Fibroblast of mammary gland (primary cell): ENCODE results near the gene RBBP8NL.
"Not testable (repeated sequence)": the region's sequence is repeated elsewhere in the genome, so short reads cannot be mapped to it uniquely, and the experiment has no call there.

Experiments
- DNase-seq: peaks from one replicate; pipeline ENCODE4 v3.0.0-alpha.2; 2010; ENCODE audit warnings: low read depth
- H3K4me3 ChIP-seq: 2 replicates; pipeline ENCODE4 v1.5.1; 2011; ENCODE audit warnings: low read depth, mild to moderate bottlenecking, low read length, moderate library complexity; ENCODE audit not compliant: control insufficient read depth
- TF ChIP-seq, protein P1 (sequence below): conservative IDR thresholded peaks from 2 replicates; pipeline ENCODE4 v1.5.1; 2011; ENCODE audit warnings: low read depth, low read length, inconsistent platforms; ENCODE audit not compliant: control insufficient read depth, insufficient read depth

The RBBP8NL gene

DNA sequence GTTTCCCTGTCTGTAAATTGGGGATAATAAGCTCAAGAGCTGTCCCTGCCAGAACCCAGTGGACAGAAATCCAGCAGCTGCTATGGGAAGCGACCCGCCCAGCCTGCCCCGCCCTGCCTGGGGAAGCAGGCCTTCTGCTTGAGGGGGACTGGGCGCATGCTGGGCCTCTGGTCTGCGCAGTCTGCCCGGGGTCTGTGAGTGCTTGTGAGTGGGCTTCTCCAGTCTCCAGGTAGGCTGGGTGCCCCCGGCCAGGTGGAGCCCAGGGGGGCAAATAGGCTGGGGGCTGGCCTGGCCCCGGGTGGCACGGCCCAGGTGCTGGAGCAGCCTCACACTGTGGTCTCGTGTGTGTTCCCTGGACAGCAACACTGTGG is 648 bp upstream of the RBBP8NL start:
- TF ChIP-seq, protein P1, sequence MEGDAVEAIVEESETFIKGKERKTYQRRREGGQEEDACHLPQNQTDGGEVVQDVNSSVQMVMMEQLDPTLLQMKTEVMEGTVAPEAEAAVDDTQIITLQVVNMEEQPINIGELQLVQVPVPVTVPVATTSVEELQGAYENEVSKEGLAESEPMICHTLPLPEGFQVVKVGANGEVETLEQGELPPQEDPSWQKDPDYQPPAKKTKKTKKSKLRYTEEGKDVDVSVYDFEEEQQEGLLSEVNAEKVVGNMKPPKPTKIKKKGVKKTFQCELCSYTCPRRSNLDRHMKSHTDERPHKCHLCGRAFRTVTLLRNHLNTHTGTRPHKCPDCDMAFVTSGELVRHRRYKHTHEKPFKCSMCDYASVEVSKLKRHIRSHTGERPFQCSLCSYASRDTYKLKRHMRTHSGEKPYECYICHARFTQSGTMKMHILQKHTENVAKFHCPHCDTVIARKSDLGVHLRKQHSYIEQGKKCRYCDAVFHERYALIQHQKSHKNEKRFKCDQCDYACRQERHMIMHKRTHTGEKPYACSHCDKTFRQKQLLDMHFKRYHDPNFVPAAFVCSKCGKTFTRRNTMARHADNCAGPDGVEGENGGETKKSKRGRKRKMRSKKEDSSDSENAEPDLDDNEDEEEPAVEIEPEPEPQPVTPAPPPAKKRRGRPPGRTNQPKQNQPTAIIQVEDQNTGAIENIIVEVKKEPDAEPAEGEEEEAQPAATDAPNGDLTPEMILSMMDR: no peak
- no peak for DNase-seq
- H3K4me3 ChIP-seq: no peak overlapping the region

GRCh38 chr20:62426699-62427131 is 624 bp downstream of the RBBP8NL start:
- TF ChIP-seq, protein P1: no peak
- no peak for DNase-seq
- no peak overlapping the region for H3K4me3 ChIP-seq

GRCh38 chr20:62426059-62426348 is 1.3 kb downstream of the RBBP8NL start:
- not testable (repeated sequence) for H3K4me3 ChIP-seq, DNase-seq

DNA sequence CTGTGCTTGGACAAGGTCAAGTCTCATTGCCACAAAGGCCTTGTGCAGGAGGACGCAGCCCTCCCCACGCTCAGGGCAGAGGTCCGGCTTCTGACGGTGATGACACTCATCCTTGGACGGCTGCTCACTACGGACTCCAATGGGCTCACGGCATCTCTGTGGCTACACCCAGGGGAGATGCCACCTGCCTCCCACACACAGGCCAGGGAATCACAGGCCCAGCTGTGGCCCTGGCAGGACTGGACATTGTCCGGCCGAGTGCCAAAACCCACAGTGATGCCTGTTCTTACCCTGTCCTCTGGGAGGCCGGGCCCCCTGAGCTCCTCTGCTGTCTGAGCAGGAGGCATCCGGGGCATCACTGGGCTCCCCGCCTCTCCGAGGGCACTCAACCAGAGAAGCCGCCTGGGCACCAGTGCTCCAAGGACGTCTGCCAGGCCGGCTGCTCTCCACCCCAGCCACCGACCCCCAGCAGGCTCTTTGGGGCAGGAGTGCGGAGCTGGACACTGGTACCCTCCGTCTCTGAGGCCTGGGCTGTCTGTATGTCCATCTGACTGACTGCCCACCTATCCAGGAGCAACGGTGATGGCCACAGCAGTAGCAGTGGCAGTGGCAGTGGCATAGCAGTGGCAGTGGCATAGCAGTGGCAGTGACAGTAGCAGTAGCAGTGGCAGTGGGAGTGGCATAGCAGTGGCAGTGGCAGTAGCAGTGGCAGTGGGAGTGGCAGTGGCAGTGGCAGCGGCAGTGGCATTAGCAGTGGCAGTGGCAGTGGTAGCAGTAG is 1.9 kb downstream of the RBBP8NL start:
- no peak for DNase-seq
- H3K4me3 ChIP-seq: no peak overlapping the region
- TF ChIP-seq, protein P1: no peak

- DNase-seq: no peak
- TF ChIP-seq, protein P1: no peak
- no peak overlapping the region for H3K4me3 ChIP-seq
Measured at GRCh38 chr20:62424249-62425107, 2.9 kb downstream of the RBBP8NL start.

DNA sequence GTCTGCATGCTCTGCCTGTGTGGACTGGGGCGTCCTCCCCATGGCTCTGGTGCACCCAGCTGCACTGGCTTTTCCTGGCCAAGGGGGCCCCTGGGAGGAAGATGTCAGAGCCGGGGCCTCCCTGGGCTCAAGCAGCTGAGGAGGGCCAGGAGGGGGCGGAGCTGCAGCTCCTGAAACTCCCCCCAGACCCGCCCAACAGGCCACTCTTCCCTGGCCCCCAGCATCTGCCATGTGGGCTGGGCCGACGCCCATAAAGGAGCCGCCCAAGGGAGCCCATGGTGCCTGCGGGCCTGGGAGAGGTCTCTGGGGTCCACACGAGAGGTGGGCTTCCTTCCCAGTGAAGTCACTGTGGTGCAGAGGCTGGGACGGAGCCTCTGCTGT is 4.0 kb downstream of the RBBP8NL start:
- DNase-seq: no peak
- H3K4me3 ChIP-seq: no peak overlapping the region
- TF ChIP-seq, protein P1: no peak

GRCh38 chr20:62422636-62423325 is 4.6 kb downstream of the RBBP8NL start:
- DNase-seq: no peak
- no peak overlapping the region for H3K4me3 ChIP-seq
- TF ChIP-seq, protein P1: no peak
